Measurements from ENCODE around the gene KRT8. TPM values are rescaled to one million over a fixed set of nuclear protein-coding genes. Genes with fewer than 3 reads are reported as not detected.

KRT8 gene
- 235 TPM for total RNA-seq

- DNase-seq (ENCODE audit: low spot score) (peak; percentile 94), ATAC-seq (peak; percentile 89)
These were observed at the start of gene KRT8 for GRCh38 chr12:52904509-52905300. TSS of gene KRT8 (minus strand) at chr12:52905076. CDS start at chr12:52904981, 95 bp downstream.

- ATAC-seq (no peak), DNase-seq (ENCODE audit: low spot score) (no peak)
These were observed 48.4 kb upstream of the KRT8 start for GRCh38 chr12:52953181-52953841.

GRCh38 chr12:52952076-52952801, 47.4 kb upstream of the KRT8 start:
- ATAC-seq: no peak
- peak; percentile 66 for DNase-seq (ENCODE audit: low spot score)

GRCh38 chr12:52951640-52952039, 46.8 kb upstream of the KRT8 start:
- ATAC-seq (no peak), DNase-seq (ENCODE audit: low spot score) (no peak)

- ATAC-seq: no peak
These were observed 46.2 kb upstream of the KRT8 start for GRCh38 chr12:52951126-52951525.

GRCh38 chr12:52950553-52950952, 45.7 kb upstream of the KRT8 start:
- ATAC-seq (no peak), DNase-seq (ENCODE audit: low spot score) (no peak)

More at GRCh38 chr12:52951126-52951525, 46.2 kb upstream of the KRT8 start:
- no peak for DNase-seq (ENCODE audit: low spot score)

GRCh38 chr12:52949413-52950331, 44.8 kb upstream of the KRT8 start:
- ATAC-seq (peak; percentile 39), DNase-seq (ENCODE audit: low spot score) (peak; percentile 62)

- ATAC-seq (no peak), DNase-seq (ENCODE audit: low spot score) (no peak)
These were observed 43.0 kb upstream of the KRT8 start for GRCh38 chr12:52947738-52948423.

- DNase-seq (ENCODE audit: low spot score) (peak; percentile 77), ATAC-seq (peak; percentile 53)
These were observed 42.1 kb upstream of the KRT8 start for GRCh38 chr12:52946797-52947547.

GRCh38 chr12:52946334-52946733, 41.5 kb upstream of the KRT8 start:
- no peak for DNase-seq (ENCODE audit: low spot score)
- no peak for ATAC-seq

- peak; percentile 90 for DNase-seq (ENCODE audit: low spot score)
- ATAC-seq: peak; percentile 52
These were observed 40.7 kb upstream of the KRT8 start for GRCh38 chr12:52945389-52946232.

GRCh38 chr12:52944683-52945388, 40.0 kb upstream of the KRT8 start:
- ATAC-seq (no peak), DNase-seq (ENCODE audit: low spot score) (no peak)

GRCh38 chr12:52942901-52943181, 38.0 kb upstream of the KRT8 start:
- DNase-seq (ENCODE audit: low spot score) (no peak), ATAC-seq (no peak)

GRCh38 chr12:52942066-52942900, 37.4 kb upstream of the KRT8 start:
- no peak for ATAC-seq

GRCh38 chr12:52929538-52929937, 24.7 kb upstream of the KRT8 start:
- ATAC-seq: no peak
- DNase-seq (ENCODE audit: low spot score): no peak

More at GRCh38 chr12:52942066-52942900, 37.4 kb upstream of the KRT8 start:
- no peak for DNase-seq (ENCODE audit: low spot score)

GRCh38 chr12:52927964-52928363, 23.1 kb upstream of the KRT8 start:
- no peak for DNase-seq (ENCODE audit: low spot score)

More at GRCh38 chr12:52927964-52928363, 23.1 kb upstream of the KRT8 start:
- peak; percentile 2 for ATAC-seq
